Body of pancreas (tissue), 4 donors: Measurements from ENCODE around the gene ABR.

ENCODE experiments used
- CTCF ChIP-seq, 7 experiments: fragments of 450-650 bp in 4 of 7; fragments of 200-600 bp in 3 of 7; sonication (generic) in 3 of 7; IDR thresholded peaks; one replicate each; pipeline ENCODE4 v1.5.1; 2016 to 2019; ENCODE audit warnings: antibody characterized with exemption in 7 of 7
- POLR2A ChIP-seq, 3 donors: fragments of 450-650 bp; IDR thresholded peaks; one replicate each; pipeline ENCODE4 v1.6.1; 2016; ENCODE audit warnings: antibody characterized with exemption in 3 of 3, mild to moderate bottlenecking in 2 of 3

- TF ChIP-seq CTCF (IDR thresholded peaks at IDR 0.05) (no peak), POLR2A (IDR thresholded peaks at IDR 0.05) (no peak)
These were observed 37.3 kb upstream of the ABR start for GRCh38 chr17:1217089-1217385.
